Measurements from ENCODE around the gene HDAC10.
"Not testable (repeated sequence)": the region's sequence is repeated elsewhere in the genome, so short reads cannot be mapped to it uniquely, and the experiment has no call there.

Gene HDAC10

GRCh38 chr22:50284479-50284878, 33.4 kb upstream of the HDAC10 start:
- DNase-seq = no peak

- DNase-seq = no peak
Measured at GRCh38 chr22:50283821-50284220, 32.8 kb upstream of the HDAC10 start.

- no peak for DNase-seq
Measured at GRCh38 chr22:50282361-50283155, 31.5 kb upstream of the HDAC10 start.

DNA sequence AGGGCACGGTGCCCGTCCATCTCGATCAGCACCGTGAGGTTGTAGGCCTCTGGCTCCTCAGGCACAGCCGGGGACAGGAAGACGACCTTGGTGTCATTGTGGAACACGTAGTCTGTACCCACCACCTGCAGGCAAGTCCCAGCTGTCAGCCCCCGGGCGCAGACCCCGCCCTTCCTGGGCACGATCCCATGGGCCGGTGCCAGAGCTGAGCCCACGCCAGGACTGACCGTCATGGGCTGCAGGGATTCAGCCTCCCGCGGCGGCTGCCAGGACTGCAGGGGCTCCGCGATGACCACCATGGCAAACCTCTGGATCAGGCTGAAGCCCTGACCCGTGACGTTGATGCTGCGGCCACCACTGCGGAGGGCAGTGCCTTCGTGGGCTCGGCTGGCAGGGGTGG, 30.9 kb upstream of the HDAC10 start:
- no peak for DNase-seq

DNA sequence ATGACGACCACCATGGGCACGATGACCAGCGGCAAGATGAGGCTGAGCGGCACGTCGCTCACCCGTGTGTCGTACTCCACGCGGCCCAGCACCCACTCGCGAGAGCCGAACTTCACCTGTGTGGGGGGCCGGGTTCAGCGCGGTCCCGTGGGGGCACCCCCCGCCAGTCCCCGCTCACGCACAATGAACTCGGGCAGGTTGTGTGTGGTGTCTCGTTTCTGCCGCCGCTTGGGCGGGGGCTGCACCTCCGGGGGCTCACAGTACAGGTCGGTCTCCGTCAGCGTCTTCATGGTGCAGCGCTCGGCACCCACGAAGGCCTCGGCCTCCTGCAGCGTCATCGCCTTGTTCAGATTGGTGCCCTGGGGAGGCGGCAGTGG, 30.3 kb upstream of the HDAC10 start:
- DNase-seq = no peak

- DNase-seq = no peak
Measured at GRCh38 chr22:50280708-50281383, 29.8 kb upstream of the HDAC10 start.

- DNase-seq = no peak
Measured at GRCh38 chr22:50280022-50280707, 29.1 kb upstream of the HDAC10 start.

- no peak for DNase-seq
Measured at GRCh38 chr22:50278956-50279619, 28.0 kb upstream of the HDAC10 start.

- DNase-seq = no peak
Measured at GRCh38 chr22:50278461-50278860, 27.4 kb upstream of the HDAC10 start.

- DNase-seq = no peak
Measured at GRCh38 chr22:50277761-50278160, 26.7 kb upstream of the HDAC10 start.

- no peak for DNase-seq
Measured at GRCh38 chr22:50276143-50276542, 25.1 kb upstream of the HDAC10 start.

DNA sequence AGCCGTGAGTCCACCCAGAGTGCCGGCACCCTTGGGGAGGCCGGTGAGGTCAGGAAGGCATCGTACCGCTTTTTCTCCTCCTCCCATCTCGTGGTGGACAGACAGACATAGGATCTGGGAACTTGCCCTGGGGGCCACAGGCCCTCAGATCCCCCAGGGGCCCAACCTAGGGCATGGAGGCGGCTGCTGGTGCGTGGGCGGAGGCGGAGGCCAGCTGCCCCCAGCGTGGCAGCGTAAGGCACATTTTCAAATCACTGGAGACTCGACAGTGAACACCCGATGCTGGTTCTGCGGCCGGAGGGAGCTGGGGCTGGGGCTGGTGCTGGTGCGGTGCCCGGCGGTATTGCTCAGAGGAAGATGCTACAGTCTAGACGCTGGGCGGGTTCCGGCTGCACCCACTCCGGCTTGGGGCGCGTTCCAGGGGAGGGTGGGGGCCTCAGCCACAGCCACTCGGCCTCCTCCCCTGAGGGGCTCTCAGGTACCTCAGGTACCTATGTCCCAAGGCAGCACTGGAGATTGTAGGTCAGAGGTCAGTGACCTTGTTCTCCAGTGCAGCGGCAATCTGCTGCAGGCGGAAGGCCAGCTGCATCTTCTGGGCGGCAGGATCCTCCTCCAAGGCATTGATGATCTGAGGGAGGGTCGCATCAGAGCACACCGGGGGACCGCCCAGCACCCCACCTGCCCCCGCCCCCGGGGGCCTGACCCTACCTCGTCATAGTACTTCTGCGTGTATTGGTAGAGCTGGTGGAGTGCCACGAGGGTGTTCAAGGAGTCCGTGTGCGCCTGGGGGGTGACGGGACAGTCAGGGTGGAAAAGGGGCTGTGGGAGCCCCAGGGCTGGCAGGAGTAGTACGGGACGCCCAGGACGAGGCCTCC, 24.4 kb upstream of the HDAC10 start:
- no peak for DNase-seq

- no peak for DNase-seq
Measured at GRCh38 chr22:50274771-50275170, 23.7 kb upstream of the HDAC10 start.

GRCh38 chr22:50274311-50274710, 23.2 kb upstream of the HDAC10 start:
- DNase-seq = no peak

GRCh38 chr22:50273781-50274180, 22.7 kb upstream of the HDAC10 start:
- not testable (repeated sequence) for DNase-seq

GRCh38 chr22:50273352-50273751, 22.3 kb upstream of the HDAC10 start:
- not testable (repeated sequence) for DNase-seq

- DNase-seq = no peak
Measured at GRCh38 chr22:50272044-50272802, 21.2 kb upstream of the HDAC10 start.

DNA sequence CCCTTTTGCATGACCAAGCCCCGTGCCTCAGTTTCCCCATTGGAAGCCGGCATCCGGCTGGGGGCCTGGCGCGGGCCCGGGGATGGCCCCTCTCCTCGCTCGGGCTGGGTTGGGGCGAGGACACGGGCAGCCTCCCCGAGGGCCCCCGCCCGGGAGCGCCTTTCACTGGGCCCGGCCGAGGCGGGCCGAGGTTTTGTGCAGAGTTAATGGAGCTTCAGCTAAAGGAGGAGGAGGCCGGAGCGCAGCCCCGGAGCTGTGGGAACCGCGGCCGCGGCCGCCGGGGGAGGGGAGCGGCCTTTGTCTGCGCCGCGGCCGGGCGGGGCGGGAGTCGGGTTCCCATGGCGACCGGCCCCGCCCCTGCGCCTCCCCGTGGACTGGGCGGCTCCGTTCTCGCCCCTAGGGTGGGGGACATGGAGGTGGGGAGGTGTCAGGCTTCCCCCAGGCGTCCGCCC, 20.5 kb upstream of the HDAC10 start:
- DNase-seq = no peak

GRCh38 chr22:50270666-50271394, 19.8 kb upstream of the HDAC10 start:
- DNase-seq = no peak

DNA sequence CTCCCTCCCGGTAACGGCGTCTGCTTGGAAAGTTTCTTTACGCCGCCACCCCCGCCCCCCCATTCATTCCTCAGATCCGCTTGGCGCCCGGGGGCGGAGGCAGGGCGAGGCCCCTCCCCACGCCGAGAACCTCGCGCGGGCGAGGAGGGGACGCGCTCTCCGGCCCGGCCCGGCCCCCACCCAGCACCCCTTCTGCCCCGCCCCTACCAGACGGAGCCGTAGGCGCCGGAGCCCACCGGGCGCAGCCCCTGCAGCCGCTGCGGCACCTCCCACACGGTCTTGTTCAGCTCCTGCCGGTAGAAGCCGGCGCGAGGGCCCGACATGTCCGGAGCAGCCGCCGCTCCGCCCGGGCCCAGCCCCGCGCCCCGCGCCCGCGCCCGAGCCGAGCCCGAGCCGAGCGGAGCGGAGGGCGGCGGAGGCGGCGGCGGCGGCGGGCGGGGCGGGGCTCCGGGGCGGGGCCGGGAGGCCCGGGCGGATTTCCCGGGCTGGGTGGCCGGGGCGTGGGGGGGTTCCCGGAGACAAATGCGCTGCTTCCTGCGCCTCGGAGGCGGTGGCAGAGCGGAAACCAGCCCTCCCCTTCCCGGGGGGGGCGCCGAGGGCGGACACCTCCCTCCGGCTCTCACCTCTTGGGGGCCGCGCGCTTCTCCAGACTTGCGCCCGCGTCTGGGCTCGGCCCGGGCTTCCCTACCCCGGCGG, 19.1 kb upstream of the HDAC10 start, which contains the start of gene MAPK11:
Gene MAPK11, minus strand, starts transcription at position 411 of the 696 bp plus-strand sequence. Its CDS starts 88 bp downstream, at position 323.
- DNase-seq = no peak
